ENCODE results near the gene SLIT3. TPM values are rescaled to one million over a fixed set of nuclear protein-coding genes. Genes with fewer than 3 reads are reported as not detected.

SLIT3 gene
- total and polyA plus RNA-seq, 9 of the 15 experiments (the other 6 are each of a cell fraction or from before 2014, with no cell fraction given) = 0.01 to 0.04 TPM; not detected in 7

GRCh38 chr5:169036079-169036805 is 264.7 kb downstream of the SLIT3 start:
- ATAC-seq = no peak
- peaks cover 0 to 9% of the 10 kb centered on the region in 2 experiments; a peak in 3 of 5 replicates for H3K27me3 ChIP-seq (ENCODE audit: control insufficient read depth in 2 of 2, insufficient read depth in 2 of 2, low read length in 2 of 2)
- no peak for FAIRE-seq
- no peaks in the 10 kb centered on the region for H3K36me3 ChIP-seq (ENCODE audit: control insufficient read depth, insufficient read depth, low read length)
- H3K9me3 ChIP-seq (replicated peaks; ENCODE audit: control insufficient read depth, insufficient read depth, low read depth, low read length) = no peaks in the 10 kb centered on the region
- no peak overlapping the region for H3K27ac ChIP-seq (ENCODE audit: extremely low read depth, low read depth, low read length)
- H3K9me1 ChIP-seq (ENCODE audit: control insufficient read depth, insufficient read depth, low read length) = no peaks in the 10 kb centered on the region
- no peak for DNase-seq (ENCODE audit: extremely low read depth in 1 of 4, low spot score in 3 of 4)
- intact Hi-C loops (cut with micrococcal nuclease) = no loop called here
- under 1% methylated on average over 12 of the region's 12 CpGs for WGBS (ENCODE audit: insufficient coverage, low coverage, missing lambda C conversion rate)
- no peaks in the 10 kb centered on the region for H4K20me1 ChIP-seq (replicated peaks; ENCODE audit: control insufficient read depth, insufficient read depth, low read length)
- no peaks in the 10 kb centered on the region for H3K79me2 ChIP-seq (ENCODE audit: control insufficient read depth, insufficient read depth, low read length)
- BruUV-seq (replicated peaks) = no TSS peak
- CTCF ChIA-PET (ENCODE audit: low intra/inter-chr PET ratio) = no interaction called here
- POLR2A ChIA-PET = no interaction called here
- H2AFZ ChIP-seq (ENCODE audit: low read depth, low read length) = no peak overlapping the region
- no peak overlapping the region for H3K9ac ChIP-seq (ENCODE audit: insufficient read depth in 1 of 2, low read depth in 2 of 2, low read length in 2 of 2)
- H3K4me2 ChIP-seq (ENCODE audit: insufficient read depth, low read length) = no peak overlapping the region
- H3K4me3 ChIP-seq = no peak overlapping the region
- no peaks in the 10 kb centered on the region for H3K4me1 ChIP-seq (replicated peaks in 1 of 2; ENCODE audit: control insufficient read depth in 2 of 2, insufficient read depth in 2 of 2, low read length in 2 of 2)
- in situ Hi-C loops (cut with MboI) = no loop called here
- TF ChIP-seq ZNF639 (CRISPR knock-in tag; conservative IDR thresholded peaks at IDR 0.05 in 1 of 2, IDR thresholded peaks at IDR 0.05 in 1 of 2) = no peak
- TF ChIP-seq MXD1 (CRISPR knock-in tag; IDR thresholded peaks at IDR 0.05; ENCODE audit: borderline replicate concordance, poor library complexity, severe bottlenecking) = no peak
- no peak for TF ChIP-seq NR2C1 (IDR thresholded peaks at IDR 0.05)
- no peak for TF ChIP-seq NR2C1 (tag; IDR thresholded peaks at IDR 0.05)
- TF ChIP-seq LEF1 (IDR thresholded peaks at IDR 0.05) = no peak
- no peak for TF ChIP-seq PTRF (tag; IDR thresholded peaks at IDR 0.05)
- no peak for TF ChIP-seq DEAF1 (CRISPR knock-in tag; IDR thresholded peaks at IDR 0.05)
- no peak for TF ChIP-seq ATF7 (IDR thresholded peaks at IDR 0.05)
- TF ChIP-seq ZBTB12 (CRISPR knock-in tag; IDR thresholded peaks at IDR 0.05) = no peak
- TF ChIP-seq E2F1 (CRISPR knock-in tag; IDR thresholded peaks at IDR 0.05) = no peak
- no peak for TF ChIP-seq YY1 (IDR thresholded peaks at IDR 0.05; ENCODE audit: borderline replicate concordance in 1 of 3, control insufficient read depth in 1 of 3, extremely low read depth in 1 of 3, insufficient read depth in 3 of 3, insufficient read length in 1 of 3, insufficient replicate concordance in 2 of 3, low read depth in 1 of 3, low read length in 2 of 3)
